GM18951 (cell line): ENCODE data around the gene CHTF18.
"Not testable (repeated sequence)": the region's sequence is repeated elsewhere in the genome, so short reads cannot be mapped to it uniquely, and the experiment has no call there.

ENCODE experiments used
- POLR2A ChIP-seq: IDR thresholded peaks from 4 replicates; pipeline ENCODE4 v1.6.1; 2011; ENCODE audit warnings: mild to moderate bottlenecking; ENCODE audit not compliant: insufficient read length, insufficient read depth; ENCODE audit errors: extremely low read depth
- in situ Hi-C: fragments of 300-500 bp; cut with MboI; formaldehyde crosslinking; loops from one replicate; pipeline ENCODE4 v1.12.0; 2022; ENCODE audit warnings: low sequenced_read_pairs, mixed read lengths, inconsistent platforms; ENCODE audit not compliant: unreplicated experiment

The CHTF18 gene

DNA sequence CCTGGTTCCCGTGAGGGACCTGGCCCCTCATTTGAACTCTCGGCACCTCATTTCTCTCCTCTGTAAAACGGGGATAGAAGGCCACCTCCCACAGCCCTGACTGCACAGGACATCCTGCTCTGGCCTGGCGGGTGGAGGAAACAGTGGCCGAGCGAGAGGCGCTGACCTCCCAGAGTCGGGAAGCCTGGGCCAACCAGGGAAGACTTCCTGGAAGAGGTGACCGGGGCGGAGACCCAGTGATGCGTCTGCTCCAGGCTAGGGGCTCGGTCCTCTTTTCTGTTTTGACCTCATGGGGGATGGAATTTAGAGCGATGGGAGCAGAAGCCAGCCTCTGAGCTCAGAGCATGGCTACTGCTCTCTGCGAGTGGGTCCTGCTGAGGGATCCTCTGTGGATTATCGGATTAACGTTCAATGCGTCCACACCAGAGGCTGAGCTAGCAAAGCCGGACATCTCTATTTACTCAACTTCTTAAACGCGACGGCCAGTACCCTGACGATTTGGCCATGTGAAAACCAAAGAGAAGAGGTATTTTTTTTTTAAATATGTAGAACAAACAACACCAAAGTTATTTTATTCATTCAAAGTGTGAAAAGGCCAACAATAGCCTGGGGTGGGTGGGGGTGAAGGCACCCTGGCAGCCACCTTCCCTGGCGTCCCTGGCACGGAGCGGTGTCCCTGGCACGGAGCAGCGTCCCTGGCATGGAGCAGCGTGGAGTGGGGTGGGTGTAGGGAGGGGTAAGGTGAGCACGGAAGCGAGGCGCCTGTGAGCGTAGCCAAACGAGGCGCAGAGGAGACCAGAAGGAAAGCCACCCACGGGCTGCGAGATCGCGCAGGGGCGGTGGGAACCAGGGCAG is 37.0 kb upstream of the CHTF18 start:
- no peak for TF ChIP-seq POLR2A

DNA sequence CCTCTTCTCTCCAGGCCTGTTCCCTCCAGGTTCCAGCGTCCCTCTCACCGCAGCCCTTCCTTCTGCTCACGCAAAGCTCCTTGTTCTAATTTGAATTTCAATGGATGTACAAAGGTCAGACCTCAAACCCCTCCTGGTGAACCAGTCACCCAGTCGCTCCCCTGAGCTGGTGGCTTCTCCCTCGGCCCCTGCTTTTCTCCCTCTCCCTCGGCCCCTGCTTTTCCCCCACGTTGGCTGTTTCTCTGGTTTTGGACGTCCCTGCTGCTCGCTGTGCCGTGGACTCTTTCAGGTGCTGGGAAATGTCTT is 36.5 kb upstream of the CHTF18 start:
- in situ Hi-C loops = no loop called here
- no peak for TF ChIP-seq POLR2A

More for the DNA sequence above, 37.0 kb upstream of the CHTF18 start:
- in situ Hi-C loops = no loop called here

DNA sequence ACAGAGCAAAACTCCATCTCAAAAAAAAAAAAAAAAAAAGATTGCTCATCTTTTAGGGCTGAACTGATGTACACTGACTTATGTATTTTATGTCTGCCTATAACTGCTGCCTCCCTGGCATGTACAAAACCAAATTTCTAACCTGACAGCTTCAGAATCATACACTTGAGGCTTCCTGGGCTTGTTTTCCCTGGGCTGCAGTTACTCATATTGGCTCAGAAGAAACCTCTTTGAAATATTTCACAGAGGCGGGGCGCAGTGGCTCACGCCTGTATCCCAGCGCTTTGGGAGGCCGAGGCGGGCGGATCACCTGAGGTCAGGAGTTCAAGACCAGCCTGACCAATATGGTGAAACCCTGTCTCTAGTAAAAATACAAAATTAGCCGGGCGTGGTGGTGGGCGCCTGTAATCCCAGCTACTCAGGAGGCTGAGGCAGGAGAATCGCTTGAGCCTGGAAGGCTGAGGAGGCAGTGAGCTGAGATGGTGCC is 34.3 kb upstream of the CHTF18 start:
- in situ Hi-C loops = not testable (repeated sequence)

DNA sequence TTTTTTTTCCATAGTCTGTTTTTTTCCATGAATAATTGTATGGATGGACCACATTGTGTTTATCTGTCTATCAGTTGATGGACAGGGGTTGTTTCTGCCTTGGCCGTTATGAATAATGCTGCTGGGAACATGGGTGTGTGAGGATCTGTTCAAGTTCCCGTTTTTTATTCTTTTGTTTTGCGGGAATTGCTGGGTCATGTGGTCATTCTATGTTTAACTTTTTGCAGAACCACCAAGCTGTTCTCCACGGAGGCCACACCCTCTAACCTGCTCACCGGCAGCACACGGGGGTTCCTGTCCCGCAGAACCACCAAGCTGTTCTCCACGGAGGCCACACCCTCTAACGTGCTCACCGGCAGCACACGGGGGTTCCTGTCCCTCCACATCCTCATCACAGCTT is 33.8 kb upstream of the CHTF18 start:
- in situ Hi-C loops = no loop called here

DNA sequence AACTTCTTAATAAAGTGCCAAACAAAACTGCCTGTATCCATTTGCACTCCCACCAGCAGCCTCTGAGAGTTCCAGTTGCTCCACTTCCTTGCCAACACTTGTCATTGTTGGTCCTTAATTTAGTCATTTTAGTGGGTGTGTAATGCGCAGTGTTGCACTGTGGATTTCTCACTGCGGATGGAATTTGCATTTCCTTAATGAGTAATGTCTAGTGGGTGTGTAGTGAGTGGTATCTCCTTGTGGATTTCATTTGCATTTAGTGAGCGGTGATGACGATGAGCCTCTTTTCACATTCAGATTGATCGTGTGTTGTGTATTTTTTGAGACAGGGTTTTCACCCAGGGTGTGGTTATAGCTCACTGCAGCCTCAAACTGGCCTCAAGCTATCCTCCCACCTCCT is 32.0 kb upstream of the CHTF18 start:
- in situ Hi-C loops = no loop called here

More for the DNA sequence above, 33.8 kb upstream of the CHTF18 start:
- no peak for TF ChIP-seq POLR2A

DNA sequence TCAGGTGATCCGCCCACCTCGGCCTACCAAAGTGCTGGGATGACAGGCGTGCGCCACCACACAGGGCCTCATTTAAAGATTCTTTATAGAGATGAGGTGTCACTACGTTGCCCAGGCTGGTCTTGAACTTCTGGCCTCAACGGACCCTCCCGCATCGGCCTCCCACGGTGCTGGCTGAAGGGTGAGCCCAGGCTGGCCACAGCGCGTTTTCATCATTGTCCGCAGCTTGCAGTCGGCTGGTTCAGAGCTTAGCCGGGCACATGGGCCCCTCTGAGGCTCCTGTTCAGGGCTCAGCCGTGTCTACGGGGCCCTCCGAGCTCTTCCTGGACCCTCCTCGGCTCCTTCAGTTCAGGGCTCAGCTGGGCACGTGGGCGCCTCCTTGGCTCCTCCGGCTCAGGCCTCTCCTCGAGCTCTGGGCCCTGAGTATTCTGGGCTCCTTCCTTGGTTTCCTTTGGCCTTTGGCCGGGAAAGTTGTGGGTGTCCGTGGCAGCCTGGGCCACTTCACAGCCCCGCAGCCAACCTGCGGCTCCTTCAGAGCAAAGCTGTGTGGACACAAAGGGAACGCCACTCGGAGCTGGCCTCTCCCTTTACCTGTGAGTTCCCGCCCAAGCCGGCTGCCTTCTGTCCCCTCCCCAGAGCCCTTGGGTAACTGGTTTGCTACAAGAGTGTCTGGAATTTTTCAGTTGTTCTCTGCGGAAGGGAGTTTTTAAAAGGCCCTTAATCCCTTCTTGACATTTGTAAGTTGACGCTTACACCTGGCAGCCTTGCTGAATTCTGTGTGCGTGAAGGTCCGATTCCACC is 29.1 kb upstream of the CHTF18 start:
- in situ Hi-C loops = no loop called here
- no peak for TF ChIP-seq POLR2A

More for the DNA sequence above, 32.0 kb upstream of the CHTF18 start:
- TF ChIP-seq POLR2A = no peak

DNA sequence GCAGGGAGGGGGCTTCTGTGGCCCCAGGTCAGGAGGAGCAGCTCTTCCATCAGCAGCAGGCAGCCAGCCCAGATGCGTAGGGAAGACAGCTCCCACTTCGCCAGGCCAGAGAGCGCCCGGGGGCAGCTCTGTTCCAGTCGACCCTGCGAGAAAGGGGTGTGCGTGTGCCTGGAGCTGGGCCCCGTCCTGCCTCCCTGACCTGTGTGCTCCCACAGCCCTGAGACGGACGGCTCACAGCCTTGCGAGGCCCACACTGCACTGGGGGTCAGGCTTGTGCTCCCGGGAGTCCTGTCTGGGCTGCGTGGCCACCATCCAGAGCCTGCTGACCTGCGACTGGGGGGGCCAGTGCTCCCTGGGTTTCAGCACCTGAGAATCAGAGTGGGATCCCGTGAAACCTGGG is 28.4 kb upstream of the CHTF18 start:
- no peak for TF ChIP-seq POLR2A
- in situ Hi-C loops = no loop called here

DNA sequence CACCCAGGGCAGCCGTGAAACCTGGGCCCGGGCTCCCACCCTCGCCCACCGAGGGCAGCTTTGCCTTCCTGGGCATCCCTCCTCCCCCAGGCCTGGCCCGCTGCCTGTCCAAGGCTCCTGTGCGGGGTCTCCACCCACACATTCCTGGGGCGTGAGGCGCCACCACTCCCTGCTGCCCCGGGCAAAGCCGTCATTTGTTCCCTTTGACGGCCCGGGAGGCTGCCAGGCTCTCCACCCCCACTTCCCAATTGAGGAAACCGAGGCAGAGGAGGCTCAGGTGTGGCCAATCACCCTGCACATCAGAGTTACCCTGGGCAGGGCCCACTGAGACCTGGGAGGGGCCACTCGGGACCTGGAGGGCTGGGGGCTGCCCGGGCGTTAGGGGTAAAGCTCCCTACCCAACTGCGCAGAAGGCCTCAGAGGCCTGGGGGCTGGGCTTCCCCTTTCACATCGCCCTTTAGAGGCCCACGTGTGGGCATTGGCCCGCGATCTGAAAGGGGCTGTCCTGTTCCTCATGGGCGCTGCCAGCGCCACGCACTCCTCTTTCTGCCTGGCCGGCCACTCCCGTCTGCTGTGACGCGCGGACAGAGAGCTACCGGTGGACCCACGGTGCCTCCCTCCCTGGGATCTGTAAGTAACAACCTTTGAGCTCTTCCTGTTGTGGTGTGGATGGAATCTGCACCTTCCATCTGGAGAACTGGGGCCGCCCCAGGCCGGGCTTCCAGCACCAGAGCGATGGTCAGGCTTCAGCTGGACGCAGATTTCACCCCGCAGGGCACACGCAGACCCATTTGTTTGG is 27.7 kb upstream of the CHTF18 start, which contains the start of gene MSLN:
MSLN (plus strand) TSS at position 190 of the 799 bp plus-strand sequence. CDS start 1,947 bp downstream, outside the sequence.
- in situ Hi-C loops = no loop called here
- TF ChIP-seq POLR2A = no peak

DNA sequence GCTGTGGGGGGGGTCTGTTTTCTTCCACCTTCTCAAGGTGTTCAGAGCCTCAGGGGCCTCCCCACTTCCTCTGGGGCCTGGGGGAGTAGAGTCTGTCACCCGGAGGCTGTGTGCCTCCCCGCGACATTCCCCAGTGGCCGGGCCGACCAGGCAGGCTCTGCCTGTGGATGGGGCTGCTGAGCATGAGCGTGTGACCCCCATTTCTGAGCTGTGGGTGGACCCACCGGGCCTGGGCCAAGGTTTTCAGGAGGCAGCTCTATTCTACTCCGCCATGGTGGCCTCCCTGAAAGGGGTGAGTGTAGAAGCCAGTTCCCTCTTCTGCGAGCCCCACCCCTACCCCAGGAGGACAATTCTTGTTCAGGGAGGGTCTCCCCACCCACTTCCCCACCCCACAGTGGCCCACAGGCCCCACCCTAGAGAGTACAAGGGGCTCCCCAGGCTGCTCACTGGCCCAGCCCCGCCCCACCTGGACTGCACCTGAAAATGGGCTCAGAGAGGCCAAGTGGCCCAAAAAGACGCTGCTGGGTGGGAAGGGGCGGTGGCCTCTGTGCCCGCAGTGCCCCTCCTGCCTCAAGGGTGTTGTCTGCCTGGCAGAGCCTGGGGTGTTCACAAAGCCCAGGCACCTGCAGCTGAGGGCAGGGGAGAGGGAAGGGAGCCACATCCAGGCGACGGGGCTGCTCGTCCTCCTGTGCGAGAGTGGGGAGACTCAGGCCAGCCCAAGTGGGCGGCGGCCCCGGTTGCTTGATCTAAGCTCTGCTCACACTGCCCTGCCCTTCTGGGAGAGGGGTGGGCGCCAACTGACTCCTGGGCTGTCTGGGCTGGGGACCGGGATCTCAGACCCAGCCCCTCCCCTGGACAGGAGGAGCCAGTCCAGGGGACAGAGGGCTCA is 26.6 kb upstream of the CHTF18 start:
- in situ Hi-C loops = no loop called here
- TF ChIP-seq POLR2A = no peak

DNA sequence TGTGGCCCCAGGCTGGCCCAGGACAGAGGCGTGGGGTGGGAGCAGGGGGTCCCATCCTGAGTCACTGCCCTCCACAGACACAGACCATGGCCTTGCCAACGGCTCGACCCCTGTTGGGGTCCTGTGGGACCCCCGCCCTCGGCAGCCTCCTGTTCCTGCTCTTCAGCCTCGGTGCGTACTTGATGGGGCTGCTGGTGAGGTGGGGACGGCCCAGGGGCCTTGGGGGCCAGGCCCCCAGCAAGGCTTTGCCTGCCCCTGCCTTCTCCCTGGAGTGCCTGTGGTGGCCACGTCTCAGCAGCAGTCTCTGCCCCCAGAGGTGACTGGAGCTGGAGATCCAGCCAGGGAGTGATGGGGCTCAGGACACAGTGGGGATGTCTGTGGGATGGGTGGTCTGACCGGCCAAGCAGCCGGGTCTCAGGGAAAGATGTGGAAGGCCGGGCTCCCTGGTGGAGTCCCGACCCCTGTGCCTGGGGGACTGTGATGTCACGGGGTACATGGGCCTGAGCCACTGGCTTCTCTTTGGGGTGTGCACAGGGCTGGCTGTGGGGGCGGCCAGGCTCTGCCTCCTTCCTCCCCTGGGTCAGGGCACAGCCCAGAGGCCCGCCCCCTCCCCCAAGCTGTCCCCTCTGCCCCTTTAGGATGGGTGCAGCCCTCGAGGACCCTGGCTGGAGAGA is 25.7 kb upstream of the CHTF18 start:
- in situ Hi-C loops = no loop called here
- no peak for TF ChIP-seq POLR2A

DNA sequence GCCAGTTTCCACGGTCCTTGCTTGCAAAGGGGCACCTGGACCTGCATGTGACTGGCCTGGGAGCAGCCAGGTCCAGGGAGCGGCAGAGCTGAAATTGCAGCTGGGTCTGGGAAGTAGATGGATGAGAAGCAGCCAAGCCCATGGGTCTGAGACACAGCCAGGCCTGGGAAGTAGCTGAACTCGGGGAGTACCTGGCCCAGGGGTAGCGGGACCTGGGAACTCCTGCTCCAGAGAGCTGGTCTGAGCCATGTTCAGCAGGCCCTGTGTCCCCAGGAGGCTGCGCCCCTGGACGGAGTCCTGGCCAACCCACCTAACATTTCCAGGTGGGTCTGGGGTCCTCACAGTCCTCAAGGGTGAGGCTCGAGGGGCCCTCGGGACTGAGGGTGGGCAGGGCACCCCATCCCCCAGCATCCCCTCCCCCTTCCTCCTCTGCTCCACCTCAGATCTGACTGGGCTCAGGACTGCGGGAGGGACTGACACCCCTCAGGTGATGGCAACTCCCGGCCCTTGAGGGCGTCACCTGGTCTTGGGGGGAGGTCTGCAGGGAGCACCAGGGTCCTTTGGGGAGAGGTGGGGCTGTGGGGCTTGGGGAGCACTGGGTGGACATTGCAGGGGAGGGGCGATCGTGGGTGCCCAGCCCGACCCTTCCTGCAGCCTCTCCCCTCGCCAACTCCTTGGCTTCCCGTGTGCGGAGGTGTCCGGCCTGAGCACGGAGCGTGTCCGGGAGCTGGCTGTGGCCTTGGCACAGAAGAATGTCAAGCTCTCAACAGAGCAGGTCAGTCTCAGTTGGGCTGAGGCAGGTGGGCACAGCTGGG is 24.8 kb upstream of the CHTF18 start:
- in situ Hi-C loops = no loop called here
- no peak for TF ChIP-seq POLR2A
